Brain microvascular endothelial cell (primary cell): ENCODE data around the gene TYRO3.

Source experiments
- DNase-seq: peaks from one replicate; pipeline ENCODE4 v3.0.0-alpha.2; 2020
- H3K27ac ChIP-seq: fragments of 250-450 bp; sonication (Bioruptor Pico); 2 replicates; pipeline ENCODE4 v1.5.1; 2020; ENCODE audit warnings: mild to moderate bottlenecking, moderate library complexity
- H3K27me3 ChIP-seq: fragments of 250-450 bp; sonication (Bioruptor Pico); replicated peaks from 2 replicates; pipeline ENCODE4 v1.5.1; 2020; ENCODE audit warnings: mild to moderate bottlenecking
- H3K36me3 ChIP-seq: fragments of 250-450 bp; sonication (Bioruptor Pico); replicated peaks from 2 replicates; pipeline ENCODE4 v1.5.1; 2020; ENCODE audit warnings: mild to moderate bottlenecking
- H3K4me3 ChIP-seq: 2 replicates; pipeline ENCODE4 v1.5.1; 2011; ENCODE audit warnings: low read depth, mild to moderate bottlenecking, control low read depth, low read length, moderate library complexity
- CTCF ChIP-seq: IDR thresholded peaks from 2 replicates; pipeline ENCODE4 v1.5.1; 2011; ENCODE audit warnings: low read depth, mild to moderate bottlenecking, moderate library complexity, low read length, control low read depth, inconsistent platforms; ENCODE audit errors: missing control alignments
- in situ Hi-C: cut with HindIII; loops from 2 replicates; pipeline ENCODE4 v1.10.0; 2017; ENCODE audit warnings: low sequenced_read_pairs, low pct_ligation_motif_present

TYRO3 gene

GRCh38 chr15:41523097-41523496 lies 35.9 kb upstream of the TYRO3 start:
- no peak overlapping the region for H3K27ac ChIP-seq
- H3K36me3 ChIP-seq: peaks cover 27% of the 10 kb centered on the region
- H3K4me3 ChIP-seq: no peak overlapping the region
- in situ Hi-C loops: no loop called here
- TF ChIP-seq CTCF: no peak
- no peaks in the 10 kb centered on the region for H3K27me3 ChIP-seq
- no peak for DNase-seq

- no peak for TF ChIP-seq CTCF
- Histone ChIP-seq H3K36me3 (peaks cover 69% of the 10 kb centered on the region), H3K4me3 (no peak overlapping the region), H3K27me3 (no peaks in the 10 kb centered on the region), H3K27ac (no peak overlapping the region)
- in situ Hi-C loops: no loop called here
- no peak for DNase-seq
Observed at GRCh38 chr15:41530363-41530956, 28.6 kb upstream of the TYRO3 start.

DNA sequence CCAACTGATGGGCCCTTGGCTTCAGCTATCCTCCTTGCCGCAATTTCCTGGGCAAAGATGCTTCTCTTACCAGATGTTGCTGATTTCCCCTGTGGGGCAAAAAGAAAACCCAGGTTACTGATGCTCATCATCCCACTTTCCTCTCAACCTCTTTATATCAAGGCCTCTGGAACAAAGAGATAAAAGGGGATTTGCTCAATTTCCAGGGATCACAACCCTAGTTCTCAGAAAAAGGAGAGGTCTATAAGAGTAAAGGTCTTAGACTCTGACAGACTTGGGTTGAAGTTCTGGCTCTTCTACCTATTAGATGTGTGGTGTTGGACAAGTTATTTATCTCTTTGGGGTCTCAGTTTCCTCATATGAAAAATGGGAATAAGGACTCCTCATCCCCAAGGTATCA lies 23.5 kb upstream of the TYRO3 start:
- no peak for TF ChIP-seq CTCF
- peaks cover 33% of the 10 kb centered on the region for H3K36me3 ChIP-seq
- H3K4me3 ChIP-seq: no peak overlapping the region
- in situ Hi-C loops: no loop called here
- H3K27me3 ChIP-seq: no peaks in the 10 kb centered on the region
- no peak overlapping the region for H3K27ac ChIP-seq
- DNase-seq: no peak

GRCh38 chr15:41536866-41537265 lies 22.1 kb upstream of the TYRO3 start:
- no peak overlapping the region for H3K27ac ChIP-seq
- H3K27me3 ChIP-seq: no peaks in the 10 kb centered on the region
- no peak for TF ChIP-seq CTCF
- no peak for DNase-seq
- peaks cover 32% of the 10 kb centered on the region for H3K36me3 ChIP-seq
- no peak overlapping the region for H3K4me3 ChIP-seq
- in situ Hi-C loops: no loop called here

DNA sequence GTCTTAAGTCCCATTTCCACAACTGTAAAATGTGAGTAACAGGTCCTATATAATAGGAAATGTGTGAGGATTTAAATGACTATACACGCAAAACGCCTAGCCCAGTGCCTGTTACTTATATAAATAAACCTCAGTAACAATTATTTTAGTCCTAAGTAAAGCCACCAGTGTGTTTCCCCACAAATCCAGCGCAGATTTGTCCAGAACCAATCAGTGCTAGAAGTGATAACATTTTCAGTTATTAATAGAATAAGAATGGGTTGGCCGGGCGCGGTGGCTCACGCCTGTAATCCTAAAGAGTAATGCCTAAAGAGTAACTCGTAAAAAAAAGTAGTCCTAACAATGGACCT lies 15.5 kb upstream of the TYRO3 start:
- TF ChIP-seq CTCF: no peak
- in situ Hi-C loops: no loop called here
- no peak overlapping the region for H3K27ac ChIP-seq
- H3K36me3 ChIP-seq: no peaks in the 10 kb centered on the region
- DNase-seq: no peak
- no peaks in the 10 kb centered on the region for H3K27me3 ChIP-seq
- peak overlapping the region; percentile 98 for H3K4me3 ChIP-seq

DNA sequence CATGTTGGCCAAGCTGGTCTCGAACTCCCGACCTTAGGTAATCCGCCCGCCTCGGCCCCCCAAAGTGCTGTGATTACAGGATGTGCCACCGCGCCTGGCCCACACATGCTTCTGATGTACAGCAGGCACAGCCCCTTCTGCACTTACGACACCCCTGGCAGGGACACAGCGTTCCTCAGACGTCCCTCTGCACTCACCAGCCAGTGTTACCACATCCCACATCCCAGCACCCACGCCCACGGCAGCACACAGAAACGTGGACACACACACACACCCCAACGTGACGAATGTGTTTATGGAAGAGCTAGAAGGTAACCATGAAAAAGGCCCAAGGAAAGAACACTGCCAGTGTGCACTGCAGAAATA lies 14.4 kb upstream of the TYRO3 start:
- Histone ChIP-seq H3K27me3 (no peaks in the 10 kb centered on the region), H3K36me3 (no peaks in the 10 kb centered on the region), H3K4me3 (no peak overlapping the region), H3K27ac (no peak overlapping the region)
- TF ChIP-seq CTCF: no peak
- DNase-seq: no peak
- in situ Hi-C loops: no loop called here
